Neutrophil (primary cell): ENCODE measurements around the gene PLAAT2.
"Not testable (repeated sequence)": the region's sequence is repeated elsewhere in the genome, so short reads cannot be mapped to it uniquely, and the experiment has no call there.

Experiments
- H3K27ac ChIP-seq: fragments of 200-600 bp; sonication (generic); 2 replicates; pipeline ENCODE4 v1.5.1; 2016; ENCODE audit warnings: mild to moderate bottlenecking, moderate library complexity
- H3K27me3 ChIP-seq: fragments of 200-600 bp; sonication (generic); 2 replicates; pipeline ENCODE4 v1.6.0; 2016; ENCODE audit warnings: mild to moderate bottlenecking
- H3K36me3 ChIP-seq: fragments of 200-600 bp; sonication (generic); 2 replicates; pipeline ENCODE4 v1.5.1; 2017
- H3K4me1 ChIP-seq, 2 experiments: fragments of 200-600 bp in 1 of 2; sonication (generic) in 1 of 2; 1 replicate in 1 of 2; 2 replicates in 1 of 2; pipeline versions ENCODE4 v1.5.1 to v1.6.1; 2013 to 2016; ENCODE audit warnings: low read depth in 1 of 2, low read length in 1 of 2, mild to moderate bottlenecking in 1 of 2, moderate library complexity in 1 of 2; ENCODE audit not compliant: control insufficient read depth in 1 of 2, insufficient read depth in 1 of 2
- H3K4me3 ChIP-seq, 2 experiments: fragments of 200-600 bp in 1 of 2; sonication (generic) in 1 of 2; 1 replicate in 1 of 2; 2 replicates in 1 of 2; pipeline ENCODE4 v1.5.1; 2013 to 2016; ENCODE audit warnings: low read depth in 1 of 2, low read length in 1 of 2, mild to moderate bottlenecking in 1 of 2, moderate library complexity in 1 of 2
- H3K9me3 ChIP-seq: fragments of 200-600 bp; sonication (generic); 2 replicates; pipeline ENCODE4 v1.5.1; 2016
- CTCF ChIP-seq: fragments of 200-600 bp; sonication (generic); IDR thresholded peaks from 2 replicates; pipeline ENCODE4 v1.5.1; 2016; ENCODE audit warnings: antibody characterized with exemption

PLAAT2 gene

GRCh38 chr11:63609536-63609935 lies 46.4 kb upstream of the PLAAT2 start:
- Histone ChIP-seq H3K4me3 (no peak overlapping the region), H3K27me3 (peaks cover 53% of the 10 kb centered on the region), H3K27ac (no peak overlapping the region), H3K9me3 (no peaks in the 10 kb centered on the region), H3K36me3 (no peaks in the 10 kb centered on the region), H3K4me1 (peaks cover 11 to 13% of the 10 kb centered on the region in 2 experiments)
- no peak for TF ChIP-seq CTCF

GRCh38 chr11:63608353-63609345 lies 45.5 kb upstream of the PLAAT2 start:
- no peak overlapping the region for H3K27ac ChIP-seq
- H3K36me3 ChIP-seq: no peaks in the 10 kb centered on the region
- TF ChIP-seq CTCF: no peak
- H3K4me1 ChIP-seq: peaks cover 2 to 4% of the 10 kb centered on the region in 2 experiments
- H3K27me3 ChIP-seq: peaks cover 44% of the 10 kb centered on the region
- H3K4me3 ChIP-seq: no peak overlapping the region
- no peaks in the 10 kb centered on the region for H3K9me3 ChIP-seq

GRCh38 chr11:63603180-63603518 lies 40.0 kb upstream of the PLAAT2 start:
- Histone ChIP-seq H3K27ac (no peak overlapping the region), H3K4me1 (no peaks in the 10 kb centered on the region), H3K9me3 (no peaks in the 10 kb centered on the region), H3K27me3 (no peaks in the 10 kb centered on the region), H3K36me3 (no peaks in the 10 kb centered on the region), H3K4me3 (no peak overlapping the region)
- no peak for TF ChIP-seq CTCF

- not testable (repeated sequence) for H3K27ac ChIP-seq, H3K9me3 ChIP-seq, H3K36me3 ChIP-seq, H3K4me1 ChIP-seq, H3K27me3 ChIP-seq, H3K4me3 ChIP-seq
Observed at GRCh38 chr11:63602290-63603179, 39.4 kb upstream of the PLAAT2 start.

- H3K9me3 ChIP-seq: no peaks in the 10 kb centered on the region
- H3K4me1 ChIP-seq: no peaks in the 10 kb centered on the region
- no peaks in the 10 kb centered on the region for H3K27me3 ChIP-seq
- no peak for TF ChIP-seq CTCF
- H3K36me3 ChIP-seq: no peaks in the 10 kb centered on the region
- H3K4me3 ChIP-seq: no peak overlapping the region
- no peak overlapping the region for H3K27ac ChIP-seq
Observed at GRCh38 chr11:63599211-63600122, 36.3 kb upstream of the PLAAT2 start.
